NCI-H2196 (cell line): ENCODE results near the gene ARHGEF18.
A peak's percentile ranks its signal among the peaks of the same experiment; 100 is the strongest.

Experiments
- DNase-seq: peaks from one replicate; lab custom pipeline; 2025; ENCODE audit not compliant: unreplicated experiment; lab: John Stamatoyannopoulos, UW

The ARHGEF18 gene

GRCh38 chr19:7382694-7383093, 34.0 kb downstream of the ARHGEF18 start:
- no peak for DNase-seq

GRCh38 chr19:7383284-7383683, 34.5 kb downstream of the ARHGEF18 start:
- no peak for DNase-seq

GRCh38 chr19:7385062-7385461, 36.3 kb downstream of the ARHGEF18 start:
- no peak for DNase-seq

GRCh38 chr19:7386308-7386707, 37.6 kb downstream of the ARHGEF18 start:
- no peak for DNase-seq

GRCh38 chr19:7386769-7387168, 38.0 kb downstream of the ARHGEF18 start:
- DNase-seq: no peak

- DNase-seq: no peak
These were observed 42.5 kb downstream of the ARHGEF18 start for GRCh38 chr19:7391218-7391670.

- no peak for DNase-seq
These were observed 44.7 kb downstream of the ARHGEF18 start for GRCh38 chr19:7393459-7393858.

GRCh38 chr19:7393939-7394730, 45.4 kb downstream of the ARHGEF18 start:
- DNase-seq: no peak

GRCh38 chr19:7394731-7395359, 46.1 kb downstream of the ARHGEF18 start:
- peak; percentile 85 for DNase-seq

GRCh38 chr19:7395360-7396066, 46.8 kb downstream of the ARHGEF18 start:
- no peak for DNase-seq

- no peak for DNase-seq
These were observed 49.0 kb downstream of the ARHGEF18 start for GRCh38 chr19:7397687-7398086.
